22Rv1 (cell line): Measurements from ENCODE around the gene ARHGAP26.

Source experiments
- ZFX ChIP-seq: fragments of 450-650 bp; IDR thresholded peaks from 2 replicates; pipeline ENCODE4 v1.6.1; 2017; ENCODE audit warnings: antibody characterized with exemption, borderline replicate concordance
- TF ChIP-seq, protein P1 (sequence below): fragments of 450-650 bp; IDR thresholded peaks from 2 replicates; pipeline ENCODE4 v1.5.1; 2017; ENCODE audit warnings: mild to moderate bottlenecking

DNA sequence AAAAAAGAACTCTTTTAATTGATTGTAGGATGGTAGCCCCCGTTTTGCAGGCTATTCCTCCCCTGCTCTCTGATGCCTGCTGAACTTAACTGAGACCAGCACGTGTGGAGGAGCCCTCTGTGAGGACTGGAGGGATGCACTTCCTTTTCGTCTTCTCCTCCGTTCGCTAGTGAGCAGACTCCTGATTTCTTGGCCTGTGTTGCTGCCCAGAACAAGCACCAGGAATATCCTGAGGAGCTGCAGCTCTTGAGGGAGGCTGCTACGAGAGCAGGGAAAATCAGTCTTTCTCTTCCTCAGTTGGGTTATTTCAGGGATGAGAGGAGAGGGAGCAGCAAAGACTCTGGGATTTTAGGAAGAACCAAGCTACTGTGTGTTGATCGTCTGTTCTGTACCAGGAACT lies 74.7 kb downstream of the ARHGAP26 start:
- TF ChIP-seq, protein P1, sequence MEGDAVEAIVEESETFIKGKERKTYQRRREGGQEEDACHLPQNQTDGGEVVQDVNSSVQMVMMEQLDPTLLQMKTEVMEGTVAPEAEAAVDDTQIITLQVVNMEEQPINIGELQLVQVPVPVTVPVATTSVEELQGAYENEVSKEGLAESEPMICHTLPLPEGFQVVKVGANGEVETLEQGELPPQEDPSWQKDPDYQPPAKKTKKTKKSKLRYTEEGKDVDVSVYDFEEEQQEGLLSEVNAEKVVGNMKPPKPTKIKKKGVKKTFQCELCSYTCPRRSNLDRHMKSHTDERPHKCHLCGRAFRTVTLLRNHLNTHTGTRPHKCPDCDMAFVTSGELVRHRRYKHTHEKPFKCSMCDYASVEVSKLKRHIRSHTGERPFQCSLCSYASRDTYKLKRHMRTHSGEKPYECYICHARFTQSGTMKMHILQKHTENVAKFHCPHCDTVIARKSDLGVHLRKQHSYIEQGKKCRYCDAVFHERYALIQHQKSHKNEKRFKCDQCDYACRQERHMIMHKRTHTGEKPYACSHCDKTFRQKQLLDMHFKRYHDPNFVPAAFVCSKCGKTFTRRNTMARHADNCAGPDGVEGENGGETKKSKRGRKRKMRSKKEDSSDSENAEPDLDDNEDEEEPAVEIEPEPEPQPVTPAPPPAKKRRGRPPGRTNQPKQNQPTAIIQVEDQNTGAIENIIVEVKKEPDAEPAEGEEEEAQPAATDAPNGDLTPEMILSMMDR: no peak
- TF ChIP-seq ZFX: no peak
